Measurements from ENCODE around the gene ZFX. TPM values are rescaled to one million over a fixed set of nuclear protein-coding genes. Genes with fewer than 3 reads are reported as not detected.

ZFX gene
- total RNA-seq, 1 donor from 2014 or later = 59.1 TPM

- peaks cover 3% of the 10 kb centered on the region for H3K4me1 Mint-ChIP-seq
- H3K27me3 Mint-ChIP-seq (ENCODE audit: insufficient read depth, low read depth) = peaks cover 12% of the 10 kb centered on the region
- H3K4me3 Mint-ChIP-seq = no peak overlapping the region
- H2AFZ ChIP-seq (replicated peaks) = no peak overlapping the region
- H3K9ac ChIP-seq = no peak overlapping the region
- no peak overlapping the region for H3K4me2 ChIP-seq
- H3K36me3 Mint-ChIP-seq = no peaks in the 10 kb centered on the region
- H3K9me3 ChIP-seq (ENCODE audit: low read depth) = no peaks in the 10 kb centered on the region
- no peaks in the 10 kb centered on the region for H3K9me3 Mint-ChIP-seq
- H4K20me1 ChIP-seq (ENCODE audit: low read depth) = no peaks in the 10 kb centered on the region
- DNase-seq (ENCODE audit: low spot score) = peak; percentile 79
- H3K4me3 ChIP-seq = no peak overlapping the region
- H3K27me3 ChIP-seq = no peaks in the 10 kb centered on the region
- no peaks in the 10 kb centered on the region for H3K36me3 ChIP-seq
- H3K4me1 ChIP-seq = no peaks in the 10 kb centered on the region
- H3K79me2 ChIP-seq (ENCODE audit: low read depth) = no peaks in the 10 kb centered on the region
- TF ChIP-seq EZH2 (IDR thresholded peaks at IDR 0.05) (no peak), CTCF (IDR thresholded peaks at IDR 0.05) (peak; percentile 80), EZH2phosphoT487 (IDR thresholded peaks at IDR 0.05) (no peak)
- H3F3A ChIP-seq (ENCODE audit: low read depth) = no peaks in the 10 kb centered on the region
- no peak overlapping the region for H3K27ac Mint-ChIP-seq
- no peak overlapping the region for H3K27ac ChIP-seq
Observed at GRCh38 chrX:24259544-24260240, 110.2 kb downstream of the ZFX start.

GRCh38 chrX:24260842-24261550 is 111.5 kb downstream of the ZFX start:
- Histone ChIP-seq H3F3A (ENCODE audit: low read depth) (no peaks in the 10 kb centered on the region), H2AFZ (replicated peaks) (no peak overlapping the region), H3K36me3 (no peaks in the 10 kb centered on the region), H3K27me3 (no peaks in the 10 kb centered on the region), H3K4me3 (no peak overlapping the region), H3K9ac (no peak overlapping the region), H3K9me3 (ENCODE audit: low read depth) (no peaks in the 10 kb centered on the region), H3K4me1 (no peaks in the 10 kb centered on the region), H3K27ac (no peak overlapping the region), H3K79me2 (ENCODE audit: low read depth) (no peaks in the 10 kb centered on the region), H4K20me1 (ENCODE audit: low read depth) (no peaks in the 10 kb centered on the region), H3K4me2 (no peak overlapping the region)
- Mint-ChIP-seq H3K4me1 (peaks cover 3% of the 10 kb centered on the region), H3K9me3 (no peaks in the 10 kb centered on the region), H3K27me3 (ENCODE audit: insufficient read depth, low read depth) (peaks cover 12% of the 10 kb centered on the region), H3K36me3 (no peaks in the 10 kb centered on the region), H3K4me3 (no peak overlapping the region), H3K27ac (no peak overlapping the region)
- no peak for DNase-seq (ENCODE audit: low spot score)
- no peak for TF ChIP-seq EZH2 (IDR thresholded peaks at IDR 0.05)
- TF ChIP-seq CTCF (IDR thresholded peaks at IDR 0.05) = no peak
- no peak for TF ChIP-seq EZH2phosphoT487 (IDR thresholded peaks at IDR 0.05)

- H3K27me3 Mint-ChIP-seq (ENCODE audit: insufficient read depth, low read depth) = peaks cover 12% of the 10 kb centered on the region
- H3K4me3 Mint-ChIP-seq = no peak overlapping the region
- no peaks in the 10 kb centered on the region for H3K9me3 Mint-ChIP-seq
- H3K9me3 ChIP-seq (ENCODE audit: low read depth) = no peaks in the 10 kb centered on the region
- no peaks in the 10 kb centered on the region for H3K79me2 ChIP-seq (ENCODE audit: low read depth)
- peaks cover 3% of the 10 kb centered on the region for H3K4me1 Mint-ChIP-seq
- no peak overlapping the region for H3K4me2 ChIP-seq
- no peak overlapping the region for H3K27ac ChIP-seq
- no peaks in the 10 kb centered on the region for H4K20me1 ChIP-seq (ENCODE audit: low read depth)
- H3F3A ChIP-seq (ENCODE audit: low read depth) = no peaks in the 10 kb centered on the region
- no peak for DNase-seq (ENCODE audit: low spot score)
- H3K9ac ChIP-seq = no peak overlapping the region
- H3K27ac Mint-ChIP-seq = no peak overlapping the region
- TF ChIP-seq CTCF (IDR thresholded peaks at IDR 0.05) (no peak), EZH2phosphoT487 (IDR thresholded peaks at IDR 0.05) (no peak), EZH2 (IDR thresholded peaks at IDR 0.05) (no peak)
- H3K4me1 ChIP-seq = no peaks in the 10 kb centered on the region
- no peaks in the 10 kb centered on the region for H3K27me3 ChIP-seq
- H3K4me3 ChIP-seq = no peak overlapping the region
- H2AFZ ChIP-seq (replicated peaks) = no peak overlapping the region
- no peaks in the 10 kb centered on the region for H3K36me3 Mint-ChIP-seq
- H3K36me3 ChIP-seq = no peaks in the 10 kb centered on the region
Observed at GRCh38 chrX:24262309-24262708, 112.8 kb downstream of the ZFX start.

All from neural progenitor cell (in vitro differentiated cells).